SK-N-SH (cell line): Measurements from ENCODE around the gene MTCH2.

Experiments
- CHD2 ChIP-seq: fragments of 150-350 bp; IDR thresholded peaks from 2 replicates; pipeline ENCODE4 v1.6.1; 2018; ENCODE audit warnings: low read length; ENCODE audit not compliant: partially characterized antibody
- ELF1 ChIP-seq: IDR thresholded peaks from 2 replicates; pipeline ENCODE4 v1.4.0; 2012
- EZH2phosphoT487 ChIP-seq: fragments of 200-600 bp; sonication (generic); IDR thresholded peaks from 2 replicates; pipeline ENCODE4 v1.6.1; 2017; ENCODE audit warnings: low read depth, mixed run types, mild to moderate bottlenecking, antibody characterized with exemption, moderate library complexity, borderline replicate concordance
- JUND ChIP-seq: IDR thresholded peaks from 2 replicates; pipeline ENCODE4 v1.4.0; 2012
- POLR2AphosphoS5 ChIP-seq: IDR thresholded peaks from 2 replicates; pipeline ENCODE4 v1.6.1; 2012; ENCODE audit warnings: low read depth, low read length
- RFX5 ChIP-seq: IDR thresholded peaks from 2 replicates; pipeline ENCODE4 v1.6.1; 2012; ENCODE audit warnings: mild to moderate bottlenecking, improper control_type of control experiment, low read length
- SIN3A ChIP-seq: IDR thresholded peaks from 2 replicates; pipeline ENCODE4 v1.6.1; 2012; ENCODE audit warnings: low read depth, mild to moderate bottlenecking, low read length, moderate library complexity, borderline replicate concordance
- TAF1 ChIP-seq: IDR thresholded peaks from 2 replicates; pipeline ENCODE4 v1.6.1; 2012; ENCODE audit warnings: low read depth, mild to moderate bottlenecking, low read length, moderate library complexity, borderline replicate concordance
- TCF12 ChIP-seq: IDR thresholded peaks from 2 replicates; pipeline ENCODE4 v1.4.0; 2012
- TF ChIP-seq, protein P1 (sequence below): fragments of 200-600 bp; sonication (generic); IDR thresholded peaks from 2 replicates; pipeline ENCODE4 v1.6.1; 2017; ENCODE audit warnings: antibody characterized with exemption, mild to moderate bottlenecking, moderate library complexity
- TF ChIP-seq, protein P2 (sequence below): IDR thresholded peaks from 2 replicates; pipeline ENCODE4 v1.6.1; 2012; ENCODE audit warnings: mild to moderate bottlenecking, low read depth, low read length, moderate library complexity

- TF ChIP-seq, protein P1, sequence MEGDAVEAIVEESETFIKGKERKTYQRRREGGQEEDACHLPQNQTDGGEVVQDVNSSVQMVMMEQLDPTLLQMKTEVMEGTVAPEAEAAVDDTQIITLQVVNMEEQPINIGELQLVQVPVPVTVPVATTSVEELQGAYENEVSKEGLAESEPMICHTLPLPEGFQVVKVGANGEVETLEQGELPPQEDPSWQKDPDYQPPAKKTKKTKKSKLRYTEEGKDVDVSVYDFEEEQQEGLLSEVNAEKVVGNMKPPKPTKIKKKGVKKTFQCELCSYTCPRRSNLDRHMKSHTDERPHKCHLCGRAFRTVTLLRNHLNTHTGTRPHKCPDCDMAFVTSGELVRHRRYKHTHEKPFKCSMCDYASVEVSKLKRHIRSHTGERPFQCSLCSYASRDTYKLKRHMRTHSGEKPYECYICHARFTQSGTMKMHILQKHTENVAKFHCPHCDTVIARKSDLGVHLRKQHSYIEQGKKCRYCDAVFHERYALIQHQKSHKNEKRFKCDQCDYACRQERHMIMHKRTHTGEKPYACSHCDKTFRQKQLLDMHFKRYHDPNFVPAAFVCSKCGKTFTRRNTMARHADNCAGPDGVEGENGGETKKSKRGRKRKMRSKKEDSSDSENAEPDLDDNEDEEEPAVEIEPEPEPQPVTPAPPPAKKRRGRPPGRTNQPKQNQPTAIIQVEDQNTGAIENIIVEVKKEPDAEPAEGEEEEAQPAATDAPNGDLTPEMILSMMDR, result no peak
- no peak for TF ChIP-seq JUND
- no peak for TF ChIP-seq EZH2phosphoT487
- TF ChIP-seq SIN3A, result no peak
- no peak for TF ChIP-seq POLR2AphosphoS5
- no peak for TF ChIP-seq RFX5
- no peak for TF ChIP-seq CHD2
- no peak for TF ChIP-seq ELF1
- TF ChIP-seq, protein P2, sequence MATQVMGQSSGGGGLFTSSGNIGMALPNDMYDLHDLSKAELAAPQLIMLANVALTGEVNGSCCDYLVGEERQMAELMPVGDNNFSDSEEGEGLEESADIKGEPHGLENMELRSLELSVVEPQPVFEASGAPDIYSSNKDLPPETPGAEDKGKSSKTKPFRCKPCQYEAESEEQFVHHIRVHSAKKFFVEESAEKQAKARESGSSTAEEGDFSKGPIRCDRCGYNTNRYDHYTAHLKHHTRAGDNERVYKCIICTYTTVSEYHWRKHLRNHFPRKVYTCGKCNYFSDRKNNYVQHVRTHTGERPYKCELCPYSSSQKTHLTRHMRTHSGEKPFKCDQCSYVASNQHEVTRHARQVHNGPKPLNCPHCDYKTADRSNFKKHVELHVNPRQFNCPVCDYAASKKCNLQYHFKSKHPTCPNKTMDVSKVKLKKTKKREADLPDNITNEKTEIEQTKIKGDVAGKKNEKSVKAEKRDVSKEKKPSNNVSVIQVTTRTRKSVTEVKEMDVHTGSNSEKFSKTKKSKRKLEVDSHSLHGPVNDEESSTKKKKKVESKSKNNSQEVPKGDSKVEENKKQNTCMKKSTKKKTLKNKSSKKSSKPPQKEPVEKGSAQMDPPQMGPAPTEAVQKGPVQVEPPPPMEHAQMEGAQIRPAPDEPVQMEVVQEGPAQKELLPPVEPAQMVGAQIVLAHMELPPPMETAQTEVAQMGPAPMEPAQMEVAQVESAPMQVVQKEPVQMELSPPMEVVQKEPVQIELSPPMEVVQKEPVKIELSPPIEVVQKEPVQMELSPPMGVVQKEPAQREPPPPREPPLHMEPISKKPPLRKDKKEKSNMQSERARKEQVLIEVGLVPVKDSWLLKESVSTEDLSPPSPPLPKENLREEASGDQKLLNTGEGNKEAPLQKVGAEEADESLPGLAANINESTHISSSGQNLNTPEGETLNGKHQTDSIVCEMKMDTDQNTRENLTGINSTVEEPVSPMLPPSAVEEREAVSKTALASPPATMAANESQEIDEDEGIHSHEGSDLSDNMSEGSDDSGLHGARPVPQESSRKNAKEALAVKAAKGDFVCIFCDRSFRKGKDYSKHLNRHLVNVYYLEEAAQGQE, result no peak
- no peak for TF ChIP-seq TAF1
- TF ChIP-seq TCF12, result no peak
These were observed 33.5 kb upstream of the MTCH2 start for GRCh38 chr11:47675851-47676250.
